Activated T-cell treated with anti-CD3 and anti-CD28 coated beads for 1 hour (primary cell): ENCODE measurements around the gene THAP4.

Experiments
- DNase-seq: peaks from one replicate; pipeline ENCODE4 v3.0.0-alpha.2; 2020; ENCODE audit warnings: low read depth

Gene THAP4

DNA sequence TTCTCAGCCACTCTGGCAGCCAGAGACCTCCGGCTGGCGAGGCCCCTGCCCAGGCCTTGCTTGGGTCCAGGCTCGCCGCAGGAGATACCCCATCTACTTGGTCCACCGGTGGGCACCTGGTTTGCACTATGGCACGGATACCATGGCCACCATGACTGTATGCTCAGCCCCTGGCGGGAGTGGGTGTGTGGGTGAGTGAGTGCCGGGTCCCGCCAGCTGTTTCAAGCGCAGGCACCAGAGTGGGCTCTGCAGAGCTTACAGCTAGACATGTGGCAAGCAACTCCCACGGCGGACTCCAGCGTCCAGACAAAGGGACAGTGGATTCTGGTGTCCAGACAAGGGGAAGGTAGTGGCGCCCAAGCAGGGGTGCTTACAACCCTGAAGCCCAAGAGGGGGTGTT is 2.0 kb upstream of the THAP4 start:
- DNase-seq: no peak

DNA sequence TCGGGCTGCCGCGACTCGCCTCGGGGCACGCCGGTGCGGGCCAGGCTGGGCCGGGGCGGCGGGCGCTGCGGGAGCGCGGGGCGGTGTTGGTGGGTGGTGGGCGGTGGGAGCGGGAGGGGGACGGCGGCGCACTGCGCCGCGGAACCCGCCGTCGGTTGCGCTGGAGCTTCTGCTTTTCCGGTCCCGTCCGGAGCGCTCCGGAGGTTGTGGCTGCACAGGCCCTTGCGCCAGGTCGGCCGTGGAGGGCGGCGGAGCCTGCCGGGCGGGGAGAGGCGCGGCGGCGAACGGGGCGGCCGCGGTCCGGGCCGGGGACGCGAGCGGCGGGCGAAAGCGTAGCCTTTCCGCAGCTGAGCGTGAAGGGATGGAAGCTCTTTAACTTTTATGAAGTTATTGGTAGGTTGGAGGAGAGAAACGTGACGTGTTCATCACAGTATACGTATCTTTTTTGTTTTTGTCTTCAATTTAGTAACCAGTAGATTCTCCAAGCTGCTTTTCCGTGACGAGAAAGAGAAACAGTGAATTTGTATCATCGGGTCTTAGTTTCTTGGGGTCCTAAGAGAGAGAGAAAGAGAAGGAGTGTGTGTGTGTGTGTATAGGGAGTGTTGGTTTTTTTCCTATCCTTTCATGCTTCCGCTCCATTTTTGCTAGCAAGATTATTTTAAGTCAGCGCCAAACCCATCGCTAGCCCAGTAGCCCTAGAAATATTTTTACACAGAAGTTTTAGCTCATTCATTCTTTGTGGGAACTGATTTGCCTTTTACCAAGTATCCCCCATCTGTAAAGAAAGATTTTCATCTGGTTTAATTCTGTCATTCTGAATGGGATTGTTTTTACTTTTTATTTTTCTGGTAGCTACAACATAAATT is 1.1 kb upstream of the THAP4 start:
- peak; percentile 13 for DNase-seq

DNA sequence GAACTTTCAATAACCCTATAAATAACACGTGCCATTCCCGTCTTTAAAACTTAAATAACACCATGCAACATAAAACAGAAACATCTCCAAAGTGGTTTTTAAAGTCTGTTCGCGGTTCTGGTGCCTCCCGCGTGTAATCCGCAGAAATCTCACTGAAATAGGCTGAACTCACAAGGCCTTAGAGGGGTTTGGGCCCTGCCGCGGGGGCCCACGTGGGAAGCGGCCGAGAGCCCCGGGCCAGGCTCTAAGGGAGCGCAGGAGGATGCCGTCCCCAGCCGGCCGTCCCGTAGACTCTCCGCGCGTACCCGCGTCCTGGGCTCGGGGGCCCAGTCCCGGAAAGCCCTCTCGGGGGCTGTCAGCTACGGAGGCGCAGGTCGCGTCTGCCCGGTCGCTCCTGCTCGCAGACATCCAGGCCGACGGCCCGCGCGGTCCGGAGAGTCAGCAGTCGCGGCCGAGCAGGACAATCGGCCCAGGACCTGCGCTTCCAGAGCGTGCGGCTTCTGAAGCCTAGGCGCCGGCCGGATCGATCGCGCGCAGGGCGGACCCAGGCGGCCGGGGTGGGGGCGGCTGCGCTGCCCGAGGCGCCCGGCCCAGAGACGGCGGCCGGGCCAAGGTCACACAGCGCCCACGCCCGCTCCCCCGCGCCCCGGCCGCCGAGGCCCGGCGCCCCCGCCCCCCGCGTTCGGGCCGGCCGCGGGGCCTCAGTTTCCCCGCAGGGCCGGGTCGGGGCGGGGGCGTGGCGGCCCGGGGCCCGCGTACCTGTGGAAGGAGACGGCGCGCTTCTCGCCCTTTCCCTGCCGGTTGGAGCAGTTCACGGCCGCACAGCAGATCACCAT is 558 bp downstream of the THAP4 start:
- DNase-seq: no peak

DNA sequence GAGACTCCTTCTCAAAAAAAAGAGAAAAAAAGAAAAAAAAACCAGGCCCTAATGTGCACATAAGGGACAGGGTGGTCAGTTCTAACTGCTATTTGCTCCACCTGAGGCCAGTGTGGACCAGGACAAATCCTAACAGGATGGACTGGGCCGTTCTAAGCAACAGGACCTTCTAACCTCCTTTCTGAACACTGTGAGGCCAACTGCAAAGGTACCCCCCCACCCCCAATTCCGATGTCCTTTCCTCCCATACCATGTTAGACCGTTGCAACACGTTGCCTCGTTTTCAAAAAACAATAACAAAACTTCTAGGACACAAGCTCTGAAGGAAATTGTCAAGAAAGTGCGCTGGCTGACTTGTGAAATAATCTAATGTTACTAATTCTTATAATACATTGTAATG is 1.2 kb downstream of the THAP4 start:
- DNase-seq: no peak

DNA sequence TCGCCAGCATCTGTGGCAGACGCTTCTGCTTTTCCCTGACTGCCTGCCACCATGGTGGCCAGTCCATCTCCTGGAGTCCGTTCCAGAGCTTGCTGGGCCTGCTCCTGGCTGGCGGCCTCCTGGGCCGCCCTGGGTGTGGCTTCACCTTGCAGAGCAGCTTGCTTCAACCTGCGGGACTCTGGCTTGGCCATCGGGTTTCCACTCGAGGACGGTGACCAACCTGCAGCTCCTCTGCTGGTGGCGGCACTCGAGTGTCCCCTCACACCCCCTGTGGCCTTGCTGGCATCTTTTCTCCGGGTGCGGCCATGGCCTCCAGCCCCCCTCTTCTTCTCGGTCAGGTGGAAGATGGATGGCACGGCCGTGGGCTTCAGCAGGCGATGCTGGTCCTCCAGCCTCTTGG is 3.4 kb downstream of the THAP4 start:
- no peak for DNase-seq

DNA sequence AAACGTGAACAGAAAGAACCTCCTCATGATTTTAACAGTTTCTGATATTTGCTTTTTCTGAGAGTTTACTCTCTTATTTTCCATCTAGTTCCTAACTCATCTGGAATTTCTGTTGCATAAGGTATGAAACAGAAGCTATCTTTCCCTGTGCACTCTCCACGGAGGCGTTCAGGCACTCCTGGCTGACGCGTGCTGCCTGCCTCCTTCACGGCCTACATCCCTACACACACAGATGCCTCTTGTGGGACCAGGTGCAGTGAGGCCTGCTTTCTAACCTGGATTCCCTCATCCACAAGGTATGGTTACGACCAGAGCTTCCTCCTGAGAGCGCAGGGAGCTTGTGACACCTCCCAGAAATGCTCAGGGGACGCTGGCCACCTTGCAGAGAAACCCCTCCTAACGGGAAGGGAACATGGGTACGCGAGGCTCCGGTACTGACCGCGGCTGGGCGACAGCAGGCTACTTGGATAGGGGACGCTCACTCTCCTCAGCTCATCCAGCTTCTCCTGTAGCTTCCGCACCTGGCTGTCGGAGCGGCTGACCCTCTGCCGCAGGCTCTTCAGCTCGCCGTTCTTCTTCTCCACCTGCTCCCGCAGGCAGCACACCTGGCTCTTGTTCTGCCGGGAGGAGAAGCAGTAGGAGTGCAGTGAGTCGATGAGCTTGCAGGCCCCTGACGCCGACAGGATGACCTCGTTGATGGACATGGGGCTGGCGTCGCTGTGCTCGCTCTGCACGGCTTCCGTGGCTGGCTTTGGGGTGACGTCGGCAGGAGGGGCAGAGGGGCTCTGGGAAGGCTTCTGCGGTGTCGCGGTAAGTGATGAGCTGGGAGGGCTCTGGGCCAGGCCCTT is 4.3 kb downstream of the THAP4 start:
- no peak for DNase-seq

DNA sequence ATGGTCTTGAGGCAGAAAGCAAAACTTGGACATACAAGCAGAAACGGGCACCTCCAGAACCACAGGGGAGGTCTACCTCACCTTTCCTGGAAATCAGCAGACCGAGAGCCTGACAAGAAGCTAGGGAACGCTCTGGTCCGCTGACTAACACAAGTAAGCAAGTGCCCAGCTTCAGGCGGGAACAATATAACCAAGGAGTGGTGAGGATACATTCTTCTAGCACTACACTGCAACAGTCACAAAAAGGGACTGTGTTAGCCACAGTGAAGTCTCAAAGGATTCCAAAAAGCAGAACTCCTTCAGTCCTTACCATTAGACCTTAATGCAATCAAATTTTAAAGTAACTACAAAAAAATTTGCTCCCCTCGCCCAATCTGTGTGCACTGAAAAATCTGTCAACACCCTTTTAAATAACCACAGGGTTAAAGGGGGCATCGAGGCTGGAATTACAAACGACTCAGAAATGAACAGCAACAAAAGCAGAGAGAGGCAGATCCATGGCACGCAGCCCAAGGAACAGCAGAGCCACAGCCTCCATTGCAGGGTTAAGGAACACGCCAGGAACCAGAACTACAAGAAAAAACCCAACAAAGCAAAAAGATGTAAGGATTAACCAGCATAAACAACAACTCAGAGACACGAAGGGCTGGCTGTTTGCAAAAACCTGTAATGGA is 7.1 kb downstream of the THAP4 start:
- DNase-seq: no peak

DNA sequence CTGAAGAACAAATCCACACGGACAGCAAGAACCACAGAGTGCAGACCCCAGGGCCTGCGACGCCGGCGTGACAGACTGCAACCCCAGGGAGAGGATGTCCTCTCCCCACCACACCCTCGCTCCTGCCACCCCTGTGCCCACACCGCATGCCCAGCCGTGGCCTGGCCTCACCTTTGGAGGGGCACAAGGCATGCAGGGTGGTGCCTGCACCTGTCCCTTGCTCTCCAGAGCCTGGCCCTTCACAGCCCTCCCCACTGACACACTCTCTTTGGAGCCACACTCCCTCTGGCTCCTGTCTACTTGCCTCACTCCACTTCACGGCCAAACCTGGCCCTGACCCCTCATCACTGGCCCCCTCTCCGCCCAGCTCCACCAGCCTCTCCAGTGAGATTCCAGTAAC is 9.3 kb downstream of the THAP4 start:
- no peak for DNase-seq

DNA sequence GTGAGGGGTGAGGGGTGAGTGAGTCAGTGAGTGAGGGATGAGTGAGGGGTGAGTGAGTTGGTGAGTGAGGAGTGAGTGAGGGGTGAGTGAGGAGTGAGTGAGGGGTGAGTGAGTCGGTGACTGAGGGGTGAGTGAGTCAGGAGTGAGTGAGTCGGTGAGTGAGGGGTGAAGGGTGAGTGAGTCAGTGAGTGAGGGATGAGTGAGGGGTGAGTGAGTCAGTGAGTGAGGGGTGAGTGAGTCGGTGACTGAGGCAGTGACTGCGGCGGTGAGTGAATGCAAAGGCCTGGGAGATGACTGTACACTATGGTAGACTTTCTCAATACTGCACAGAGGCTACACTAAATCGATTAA is 16.6 kb downstream of the THAP4 start:
- DNase-seq: no peak

DNA sequence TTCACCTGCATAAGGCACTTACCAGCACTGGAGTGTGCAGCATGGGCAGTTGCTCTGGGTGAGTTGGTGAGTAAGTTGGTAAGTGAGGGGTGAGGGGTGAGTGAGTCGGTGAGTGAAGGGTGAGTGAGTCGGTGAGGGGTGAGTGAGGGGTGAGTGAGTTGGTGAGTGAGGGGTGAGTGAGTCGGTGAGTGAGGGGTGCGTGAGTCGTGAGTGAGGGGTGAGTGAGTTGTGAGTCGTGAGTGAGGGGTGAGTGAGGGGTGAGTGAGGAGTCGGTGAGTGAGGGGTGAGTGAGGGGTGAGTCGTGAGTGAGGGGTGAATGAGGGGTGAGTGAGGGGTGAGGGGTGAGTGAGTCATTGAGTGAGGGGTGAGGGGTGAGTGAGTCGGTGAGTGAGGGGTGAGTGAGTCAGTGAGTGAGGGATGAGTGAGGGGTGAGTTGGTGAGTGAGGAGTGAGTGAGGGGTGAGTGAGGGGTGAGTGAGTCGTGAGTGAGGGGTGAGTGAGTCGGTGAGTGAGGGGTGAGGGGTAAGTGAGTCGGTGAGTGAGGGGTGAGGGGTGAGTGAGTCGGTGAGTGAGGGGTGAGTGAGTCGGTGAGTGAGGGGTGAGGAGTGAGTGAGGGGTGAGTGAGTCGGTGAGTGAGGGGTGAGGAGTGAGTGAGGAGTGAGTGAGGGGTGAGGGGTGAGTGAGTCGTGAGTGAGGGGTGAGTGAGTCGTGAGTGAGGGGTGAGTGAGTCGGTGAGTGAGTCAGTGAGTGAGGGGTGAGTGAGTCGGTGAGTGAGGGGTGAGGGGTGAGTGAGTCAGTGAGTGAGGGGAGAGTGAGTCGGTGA is 17.1 kb downstream of the THAP4 start:
- no peak for DNase-seq

DNA sequence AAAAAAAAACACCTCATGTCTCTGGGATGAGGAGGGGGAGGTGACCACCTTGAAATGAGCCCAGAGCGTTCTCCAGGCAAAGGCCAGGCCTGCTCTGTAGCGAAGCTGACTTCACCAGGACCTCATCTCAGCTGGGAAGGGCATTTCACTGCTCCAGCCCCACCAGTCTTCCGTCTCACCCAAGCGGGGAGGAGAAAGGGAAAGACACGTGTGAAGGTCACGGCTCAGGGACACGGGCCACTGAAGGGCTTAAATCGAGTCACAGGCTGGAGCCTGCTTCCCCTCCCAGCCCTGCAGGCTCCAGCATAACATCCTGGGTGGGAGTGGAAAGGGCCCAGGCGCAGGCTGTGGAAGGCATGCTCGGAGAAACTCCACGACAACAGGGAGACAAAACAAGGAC is 18.1 kb downstream of the THAP4 start:
- no peak for DNase-seq

DNA sequence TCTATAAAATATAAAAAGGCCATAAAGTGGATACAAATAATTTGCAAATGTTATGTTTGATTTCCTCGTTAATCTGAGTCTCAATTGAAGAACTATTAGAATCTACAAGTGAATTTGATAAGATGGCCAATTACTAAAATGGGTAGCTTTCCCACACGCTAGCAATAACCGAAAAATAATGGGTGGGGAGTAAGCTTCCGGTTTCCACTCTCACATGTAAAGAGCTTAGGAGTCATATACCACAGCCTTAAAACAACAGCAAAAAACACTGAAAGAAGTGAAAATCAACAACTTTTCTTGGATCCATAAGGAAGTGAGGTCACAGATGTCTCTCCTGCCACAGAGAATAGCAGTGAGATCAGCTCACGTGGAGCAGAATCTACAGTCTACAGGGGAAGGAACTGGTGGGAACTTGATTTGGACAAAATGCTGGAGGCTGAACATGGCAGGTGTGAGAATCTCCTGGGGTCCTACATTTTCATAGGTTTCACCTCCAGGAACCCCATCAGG is 18.6 kb downstream of the THAP4 start:
- no peak for DNase-seq

DNA sequence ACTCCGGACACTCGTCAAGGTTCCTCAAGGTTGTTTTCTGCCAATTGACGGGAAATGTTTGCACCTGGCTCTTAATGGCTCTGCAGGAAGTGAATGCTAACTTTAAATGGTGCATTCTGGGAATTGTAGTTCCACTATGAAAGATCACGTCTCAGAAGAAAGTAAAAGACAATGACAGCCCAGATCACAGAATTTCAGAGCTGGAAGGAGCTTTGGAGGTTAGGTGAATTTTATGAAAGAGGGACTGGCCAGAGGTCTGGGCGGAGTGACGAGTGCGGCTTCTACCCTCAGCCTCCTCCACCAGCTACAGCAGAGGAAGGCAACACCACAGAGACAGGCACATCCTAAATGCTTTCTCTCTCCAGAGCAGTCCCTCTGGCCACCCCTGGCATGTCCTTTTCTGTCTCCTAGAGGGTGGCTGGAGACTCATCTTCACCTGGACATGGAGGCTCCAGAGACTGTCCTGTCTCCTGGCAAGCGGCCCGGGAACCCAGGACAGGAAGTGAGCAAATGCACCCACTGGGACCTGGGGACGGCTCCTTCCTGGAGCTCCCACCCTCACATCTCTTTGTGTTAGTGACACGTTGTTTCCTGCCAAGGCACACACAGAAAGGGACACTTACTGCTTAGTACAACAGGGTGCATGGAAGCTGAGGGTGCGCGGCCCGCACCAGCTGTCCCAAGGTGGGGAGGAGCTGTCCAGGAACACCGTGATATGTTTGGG is 19.4 kb downstream of the THAP4 start:
- DNase-seq: no peak

DNA sequence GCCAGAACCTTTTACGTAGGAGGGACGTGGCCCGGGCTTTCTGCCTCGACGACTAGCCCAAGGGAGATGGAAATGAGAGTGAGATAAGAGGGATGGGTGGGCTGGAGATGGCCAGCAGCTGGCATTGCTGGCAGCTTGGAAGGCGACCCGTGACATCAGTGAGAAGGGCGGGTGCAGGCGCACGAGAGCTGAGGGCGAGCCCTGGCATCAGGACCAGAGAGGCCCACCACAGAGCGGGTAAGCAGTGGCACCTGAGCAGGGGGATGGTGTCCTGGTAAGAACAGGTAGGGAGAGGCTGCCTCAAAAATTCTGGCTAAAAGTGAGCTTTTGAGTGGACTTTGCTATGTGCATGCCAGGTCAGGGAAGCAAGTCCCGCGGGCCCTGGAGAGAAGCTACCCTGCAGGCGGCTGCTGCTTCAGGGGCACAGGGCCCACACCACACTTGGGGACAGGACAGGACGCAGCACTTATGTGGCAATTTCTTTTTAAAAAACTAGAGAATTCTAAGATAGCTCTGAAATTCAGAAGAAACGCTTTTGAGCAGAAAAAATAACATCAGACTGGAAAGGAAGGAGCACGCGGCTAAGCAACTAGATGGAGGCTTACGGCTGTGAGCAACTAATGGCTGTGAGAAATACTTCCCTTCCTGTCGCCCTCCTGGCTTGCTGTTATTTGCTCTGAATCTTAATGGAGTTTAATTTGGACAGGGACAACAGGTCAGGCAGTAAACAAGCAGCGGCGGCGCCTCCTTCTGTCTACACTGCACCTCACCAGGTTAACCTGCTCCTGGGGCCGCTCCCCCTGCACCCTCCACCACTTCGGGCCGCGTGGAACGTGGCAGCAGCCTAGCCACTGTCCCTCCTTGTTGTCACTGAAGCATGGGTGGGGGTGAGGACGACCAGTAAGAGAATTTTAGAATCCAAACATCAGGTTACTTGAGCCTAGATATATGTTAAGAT is 20.5 kb downstream of the THAP4 start:
- DNase-seq: no peak

DNA sequence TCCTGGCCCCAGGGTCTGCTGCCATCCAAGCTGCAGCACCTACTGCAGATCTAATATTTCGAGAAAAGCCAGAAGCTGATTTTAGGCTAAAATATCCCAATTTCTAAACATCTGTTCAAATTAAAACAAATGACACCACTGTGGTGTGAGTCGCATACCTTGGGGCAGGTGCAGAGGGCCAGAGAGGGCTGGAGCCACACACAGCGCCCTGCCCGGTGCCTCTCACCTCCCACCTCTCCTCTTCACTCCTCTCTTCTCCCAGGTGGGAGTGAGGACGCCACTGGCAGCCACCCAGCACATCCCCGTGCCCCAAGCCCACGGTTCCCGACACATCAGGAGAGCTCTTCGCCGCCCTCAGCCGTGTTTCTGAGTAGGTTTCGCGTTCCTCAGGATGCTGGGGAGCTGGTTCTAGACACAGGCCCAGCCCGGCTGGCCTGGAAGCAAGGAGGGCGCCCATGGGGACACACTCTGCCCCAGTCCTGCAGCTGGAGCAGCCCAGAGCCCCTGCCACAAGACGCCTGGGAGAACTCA is 21.4 kb downstream of the THAP4 start:
- no peak for DNase-seq

DNA sequence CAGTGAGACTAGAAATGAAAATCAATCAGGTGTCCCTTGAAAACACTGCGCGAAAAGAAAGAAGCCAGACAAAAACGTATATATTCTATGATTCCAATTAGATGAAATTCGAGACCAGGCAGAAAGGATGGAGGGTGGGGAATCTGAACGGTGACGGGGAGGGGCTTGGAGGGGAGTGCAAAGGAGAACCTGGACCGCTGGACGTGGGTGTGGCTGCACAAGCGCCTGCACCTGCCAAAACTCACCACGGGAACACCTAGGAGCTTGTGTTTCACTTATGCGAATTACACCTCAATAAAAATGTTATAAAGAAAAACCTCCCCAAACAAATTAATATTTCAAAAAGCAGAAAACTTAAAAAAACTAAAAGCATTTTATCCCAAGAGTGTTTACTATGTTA is 21.9 kb downstream of the THAP4 start:
- no peak for DNase-seq

DNA sequence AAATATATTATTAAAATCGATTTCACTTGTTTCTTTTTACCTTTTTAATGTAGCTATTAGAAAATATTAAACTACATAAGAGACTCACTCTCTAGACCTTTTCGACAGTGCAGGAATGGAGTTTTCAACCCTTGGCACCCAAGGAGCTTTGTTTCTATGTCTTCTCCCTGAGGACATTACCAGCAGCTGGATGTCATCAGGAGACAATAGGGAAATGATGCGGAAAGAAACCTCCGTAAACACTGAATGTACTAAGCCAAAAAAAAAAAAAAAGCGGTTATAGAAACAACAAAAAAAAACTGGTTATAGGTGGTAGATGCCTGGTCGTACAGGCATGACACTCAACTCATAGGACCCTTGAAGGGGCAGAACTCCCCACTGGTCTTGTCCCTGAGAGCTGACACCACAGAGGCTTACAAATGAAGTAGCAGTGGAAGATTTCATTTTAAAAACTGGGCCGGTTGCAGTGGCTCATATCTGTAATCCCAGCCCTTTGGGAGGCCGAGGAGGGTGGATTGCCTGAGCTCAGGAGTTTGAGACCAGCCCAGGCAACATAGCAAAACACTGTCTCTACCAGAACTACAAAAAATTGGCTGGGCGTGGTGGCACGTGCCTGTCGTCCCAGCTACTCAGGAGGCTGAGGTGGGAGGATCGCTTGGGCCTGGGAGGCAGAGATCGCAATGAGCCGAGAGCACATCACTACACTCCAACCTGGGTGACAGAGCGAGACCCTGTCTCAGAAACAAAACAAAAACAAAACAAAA is 23.8 kb downstream of the THAP4 start:
- no peak for DNase-seq
